Memory B cell (primary cell): ENCODE results near the gene TMEM38B.

Source experiments
- ATAC-seq: fragments of 150-1000 bp; cut with Tn5 transposase; 2 replicates; pipeline ENCODE4 v1.10.0; 2021; ENCODE audit warnings: low read depth, mild to moderate bottlenecking, moderate library complexity
- DNase-seq, 2 donors: peaks; one replicate each; pipeline ENCODE4 v3.0.0; 2022; ENCODE audit warnings: low spot score in 2 of 2
- H3K27ac Mint-ChIP-seq: one replicate; pipeline ENCODE4 v1.8.0; 2022; ENCODE audit warnings: mild to moderate bottlenecking, moderate library complexity, mixed read lengths
- H3K27me3 Mint-ChIP-seq: one replicate; pipeline ENCODE4 v1.8.0; 2022; ENCODE audit warnings: mixed read lengths
- H3K36me3 Mint-ChIP-seq: one replicate; pipeline ENCODE4 v1.8.0; 2022; ENCODE audit warnings: mild to moderate bottlenecking, mixed read lengths
- H3K4me1 Mint-ChIP-seq: one replicate; pipeline ENCODE4 v1.8.0; 2022; ENCODE audit warnings: mixed read lengths
- H3K4me3 Mint-ChIP-seq: one replicate; pipeline ENCODE4 v1.8.0; 2022; ENCODE audit warnings: mild to moderate bottlenecking, moderate library complexity, mixed read lengths
- H3K9me3 Mint-ChIP-seq: one replicate; pipeline ENCODE4 v1.8.0; 2022; ENCODE audit warnings: mixed read lengths

TMEM38B gene

GRCh38 chr9:105672711-105673234 is 21.6 kb upstream of the TMEM38B start:
- peak overlapping the region; percentile 73 for H3K4me3 Mint-ChIP-seq
- no peak for DNase-seq
- peak; percentile 95 for ATAC-seq
- H3K27ac Mint-ChIP-seq = peak overlapping the region; percentile 51
- peaks cover 12% of the 10 kb centered on the region for H3K4me1 Mint-ChIP-seq
- no peaks in the 10 kb centered on the region for H3K27me3 Mint-ChIP-seq
- peaks cover 3% of the 10 kb centered on the region for H3K9me3 Mint-ChIP-seq
- H3K36me3 Mint-ChIP-seq = peaks cover 2% of the 10 kb centered on the region

GRCh38 chr9:105673850-105674387 is 20.4 kb upstream of the TMEM38B start:
- ATAC-seq (no peak), DNase-seq (no peak)
- no peak overlapping the region for H3K4me3 Mint-ChIP-seq
- no peak overlapping the region for H3K27ac Mint-ChIP-seq
- H3K27me3 Mint-ChIP-seq = peaks cover 2% of the 10 kb centered on the region
- H3K9me3 Mint-ChIP-seq = peaks cover 3% of the 10 kb centered on the region
- peaks cover 2% of the 10 kb centered on the region for H3K36me3 Mint-ChIP-seq
- peaks cover 12% of the 10 kb centered on the region for H3K4me1 Mint-ChIP-seq

GRCh38 chr9:105676351-105676923 is 17.9 kb upstream of the TMEM38B start:
- peaks cover 5% of the 10 kb centered on the region for H3K27me3 Mint-ChIP-seq
- no peak overlapping the region for H3K4me3 Mint-ChIP-seq
- DNase-seq (no peak), ATAC-seq (no peak)
- peaks cover 12% of the 10 kb centered on the region for H3K4me1 Mint-ChIP-seq
- no peak overlapping the region for H3K27ac Mint-ChIP-seq
- peaks cover 2% of the 10 kb centered on the region for H3K36me3 Mint-ChIP-seq
- H3K9me3 Mint-ChIP-seq = peaks cover 3% of the 10 kb centered on the region

GRCh38 chr9:105678163-105678562 is 16.2 kb upstream of the TMEM38B start:
- no peak overlapping the region for H3K4me3 Mint-ChIP-seq
- no peaks in the 10 kb centered on the region for H3K9me3 Mint-ChIP-seq
- H3K27me3 Mint-ChIP-seq = peaks cover 5% of the 10 kb centered on the region
- DNase-seq (no peak), ATAC-seq (no peak)
- H3K27ac Mint-ChIP-seq = no peak overlapping the region
- peaks cover 5% of the 10 kb centered on the region for H3K4me1 Mint-ChIP-seq
- no peaks in the 10 kb centered on the region for H3K36me3 Mint-ChIP-seq

GRCh38 chr9:105678781-105679180 is 15.6 kb upstream of the TMEM38B start:
- peaks cover 4% of the 10 kb centered on the region for H3K4me1 Mint-ChIP-seq
- ATAC-seq = no peak
- H3K27me3 Mint-ChIP-seq = peaks cover 5% of the 10 kb centered on the region
- H3K4me3 Mint-ChIP-seq = no peak overlapping the region
- H3K9me3 Mint-ChIP-seq = no peaks in the 10 kb centered on the region
- no peak for DNase-seq
- H3K27ac Mint-ChIP-seq = no peak overlapping the region
- peaks cover 1% of the 10 kb centered on the region for H3K36me3 Mint-ChIP-seq

GRCh38 chr9:105679257-105680022 is 14.9 kb upstream of the TMEM38B start:
- H3K27me3 Mint-ChIP-seq = peaks cover 5% of the 10 kb centered on the region
- peaks cover 2% of the 10 kb centered on the region for H3K36me3 Mint-ChIP-seq
- H3K4me3 Mint-ChIP-seq = no peak overlapping the region
- ATAC-seq (no peak), DNase-seq (no peak)
- no peaks in the 10 kb centered on the region for H3K9me3 Mint-ChIP-seq
- no peak overlapping the region for H3K27ac Mint-ChIP-seq
- no peaks in the 10 kb centered on the region for H3K4me1 Mint-ChIP-seq

- H3K27me3 Mint-ChIP-seq = peaks cover 5% of the 10 kb centered on the region
- no peaks in the 10 kb centered on the region for H3K9me3 Mint-ChIP-seq
- no peak overlapping the region for H3K4me3 Mint-ChIP-seq
- H3K36me3 Mint-ChIP-seq = peaks cover 2% of the 10 kb centered on the region
- H3K27ac Mint-ChIP-seq = no peak overlapping the region
- DNase-seq (no peak), ATAC-seq (no peak)
- no peaks in the 10 kb centered on the region for H3K4me1 Mint-ChIP-seq
Observed at GRCh38 chr9:105681313-105681712, 13.0 kb upstream of the TMEM38B start.

- Mint-ChIP-seq H3K27me3 (peaks cover 5% of the 10 kb centered on the region), H3K4me1 (no peaks in the 10 kb centered on the region), H3K36me3 (peaks cover 2% of the 10 kb centered on the region), H3K4me3 (no peak overlapping the region), H3K27ac (no peak overlapping the region), H3K9me3 (no peaks in the 10 kb centered on the region)
- no peak for DNase-seq
- no peak for ATAC-seq
Observed at GRCh38 chr9:105681724-105682123, 12.6 kb upstream of the TMEM38B start.

- peaks cover 9% of the 10 kb centered on the region for H3K27me3 Mint-ChIP-seq
- no peaks in the 10 kb centered on the region for H3K9me3 Mint-ChIP-seq
- no peak overlapping the region for H3K27ac Mint-ChIP-seq
- DNase-seq (no peak), ATAC-seq (no peak)
- peaks cover 2% of the 10 kb centered on the region for H3K36me3 Mint-ChIP-seq
- no peaks in the 10 kb centered on the region for H3K4me1 Mint-ChIP-seq
- H3K4me3 Mint-ChIP-seq = no peak overlapping the region
Observed at GRCh38 chr9:105683688-105684275, 10.6 kb upstream of the TMEM38B start.

GRCh38 chr9:105686936-105687335 is 7.4 kb upstream of the TMEM38B start:
- ATAC-seq (no peak), DNase-seq (no peak)
- no peak overlapping the region for H3K27ac Mint-ChIP-seq
- H3K36me3 Mint-ChIP-seq = peaks cover 2% of the 10 kb centered on the region
- no peak overlapping the region for H3K4me3 Mint-ChIP-seq
- H3K9me3 Mint-ChIP-seq = no peaks in the 10 kb centered on the region
- no peaks in the 10 kb centered on the region for H3K4me1 Mint-ChIP-seq
- peaks cover 9% of the 10 kb centered on the region for H3K27me3 Mint-ChIP-seq

- ATAC-seq = no peak
- peaks cover 12% of the 10 kb centered on the region for H3K4me1 Mint-ChIP-seq
- H3K4me3 Mint-ChIP-seq = no peak overlapping the region
- H3K9me3 Mint-ChIP-seq = no peaks in the 10 kb centered on the region
- H3K36me3 Mint-ChIP-seq = no peaks in the 10 kb centered on the region
- H3K27me3 Mint-ChIP-seq = peaks cover 14% of the 10 kb centered on the region
- DNase-seq = no peak
- no peak overlapping the region for H3K27ac Mint-ChIP-seq
Observed at GRCh38 chr9:105690742-105691141, 3.6 kb upstream of the TMEM38B start.

GRCh38 chr9:105693435-105694189 is 729 bp upstream of the TMEM38B start:
- peak; percentile 18 for ATAC-seq
- peaks cover 7% of the 10 kb centered on the region for H3K27me3 Mint-ChIP-seq
- H3K4me1 Mint-ChIP-seq = peaks cover 19% of the 10 kb centered on the region
- peaks cover 2% of the 10 kb centered on the region for H3K36me3 Mint-ChIP-seq
- peak overlapping the region; percentile 86 for H3K4me3 Mint-ChIP-seq
- H3K27ac Mint-ChIP-seq = peak overlapping the region; percentile 20
- no peaks in the 10 kb centered on the region for H3K9me3 Mint-ChIP-seq
- no peak for DNase-seq

- Mint-ChIP-seq H3K9me3 (no peaks in the 10 kb centered on the region), H3K4me1 (peaks cover 27% of the 10 kb centered on the region), H3K27me3 (peaks cover 6% of the 10 kb centered on the region), H3K4me3 (peak overlapping the region; percentile 86), H3K36me3 (peaks cover 2% of the 10 kb centered on the region), H3K27ac (peak overlapping the region; percentile 20)
- ATAC-seq = peak; percentile 60
- DNase-seq = peak; percentile 49 to 69
Observed at GRCh38 chr9:105694848-105695581, 674 bp downstream of the TMEM38B start.
